SK-N-SH treated with all-trans-retinoic acid at 6 μM for 48 hours (cell line): ENCODE data around the gene PDPR.
"Not testable (repeated sequence)": the region's sequence is repeated elsewhere in the genome, so short reads cannot be mapped to it uniquely, and the experiment has no call there.

Source experiments
- ATAC-seq: fragments of 200-7000 bp; cut with Tn5 transposase; 3 replicates; pipeline ENCODE4 v1.9.1; 2020; ENCODE audit warnings: mild to moderate bottlenecking, moderate library complexity
- BACH2 ChIP-seq: fragments of 250-450 bp; sonication (Bioruptor Pico); IDR thresholded peaks from 2 replicates; pipeline ENCODE4 v1.9.0; 2021; ENCODE audit warnings: mild to moderate bottlenecking, borderline replicate concordance
- ESRRG ChIP-seq: fragments of 250-450 bp; sonication (Bioruptor Pico); IDR thresholded peaks from 2 replicates; pipeline ENCODE4 v1.6.1; 2021; ENCODE audit warnings: mild to moderate bottlenecking
- GLIS3 ChIP-seq: fragments of 250-450 bp; sonication (Bioruptor Pico); IDR thresholded peaks from 2 replicates; pipeline ENCODE4 v1.5.0; 2020; ENCODE audit warnings: mild to moderate bottlenecking, moderate library complexity
- OSR1 ChIP-seq: fragments of 250-450 bp; sonication (Bioruptor Pico); IDR thresholded peaks from 2 replicates; pipeline ENCODE4 v1.8.0; 2022; ENCODE audit warnings: moderate library complexity, mild to moderate bottlenecking, inconsistent platforms
- POU6F1 ChIP-seq: fragments of 250-450 bp; sonication (Bioruptor Pico); IDR thresholded peaks from 2 replicates; pipeline ENCODE4 v1.8.0; 2021; ENCODE audit warnings: low read depth, mild to moderate bottlenecking, moderate library complexity, borderline replicate concordance
- PPARA ChIP-seq: fragments of 250-450 bp; sonication (Bioruptor Pico); IDR thresholded peaks from 2 replicates; pipeline ENCODE4 v1.5.0; 2020; ENCODE audit warnings: mild to moderate bottlenecking, borderline replicate concordance
- SNAI2 ChIP-seq: fragments of 250-450 bp; sonication (Bioruptor Pico); IDR thresholded peaks from 2 replicates; pipeline ENCODE4 v1.5.0; 2020; ENCODE audit warnings: mild to moderate bottlenecking, moderate library complexity
- TCF4 ChIP-seq: fragments of 250-450 bp; sonication (Bioruptor Pico); IDR thresholded peaks from 2 replicates; pipeline ENCODE4 v1.8.0; 2021; ENCODE audit warnings: mild to moderate bottlenecking, moderate library complexity, borderline replicate concordance
- TOX ChIP-seq: fragments of 250-450 bp; sonication (Bioruptor Pico); IDR thresholded peaks from 2 replicates; pipeline ENCODE4 v1.8.0; 2021; ENCODE audit warnings: mild to moderate bottlenecking, moderate library complexity, borderline replicate concordance
- TSHZ2 ChIP-seq: fragments of 250-450 bp; sonication (Bioruptor Pico); IDR thresholded peaks from 2 replicates; pipeline ENCODE4 v1.5.0; 2020; ENCODE audit warnings: mild to moderate bottlenecking, moderate library complexity
- ZFP30 ChIP-seq: fragments of 450-650 bp; formaldehyde crosslinking; IDR thresholded peaks from 2 replicates; pipeline ENCODE4 v1.5.0; 2022; ENCODE audit warnings: mild to moderate bottlenecking, moderate library complexity
- ZNF70 ChIP-seq: fragments of 450-650 bp; formaldehyde crosslinking; IDR thresholded peaks from 2 replicates; pipeline ENCODE4 v1.5.0; 2020; ENCODE audit warnings: mild to moderate bottlenecking, moderate library complexity
- ZNF8 ChIP-seq: fragments of 450-650 bp; formaldehyde crosslinking; IDR thresholded peaks from 2 replicates; pipeline ENCODE4 v1.5.0; 2020; ENCODE audit warnings: mild to moderate bottlenecking, moderate library complexity
- TF ChIP-seq, protein P1 (sequence below): fragments of 250-450 bp; sonication (Bioruptor Pico); IDR thresholded peaks from 2 replicates; pipeline ENCODE4 v1.8.0; 2020; ENCODE audit warnings: mild to moderate bottlenecking, moderate library complexity, borderline replicate concordance
- TF ChIP-seq, protein P2 (sequence below): fragments of 250-450 bp; sonication (Bioruptor Pico); IDR thresholded peaks from 2 replicates; pipeline ENCODE4 v1.5.1; 2021; ENCODE audit warnings: mild to moderate bottlenecking, moderate library complexity

The PDPR gene

GRCh38 chr16:70128844-70129243 lies 14.7 kb downstream of the PDPR start:
- ATAC-seq, result not testable (repeated sequence)

DNA sequence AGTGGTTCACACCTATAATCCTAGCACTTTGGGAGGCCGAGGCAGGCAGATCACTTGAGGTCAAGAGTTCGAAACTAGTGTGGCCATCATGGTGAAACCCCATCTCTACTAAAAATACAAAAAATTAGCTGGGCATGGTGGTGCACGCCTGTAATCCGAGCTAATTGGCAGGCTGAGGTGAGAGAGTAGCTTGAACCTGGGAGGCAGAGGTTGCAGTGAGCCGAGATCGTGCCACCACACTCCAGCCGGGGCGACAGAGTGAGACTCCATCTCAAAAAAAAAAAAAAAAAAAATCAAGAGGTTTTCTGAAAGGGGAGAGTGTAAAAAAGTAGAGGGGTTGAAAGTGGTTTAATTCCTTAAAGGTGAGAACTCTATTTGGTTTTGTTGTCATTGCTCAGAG lies 21.7 kb downstream of the PDPR start:
- not testable (repeated sequence) for ATAC-seq

DNA sequence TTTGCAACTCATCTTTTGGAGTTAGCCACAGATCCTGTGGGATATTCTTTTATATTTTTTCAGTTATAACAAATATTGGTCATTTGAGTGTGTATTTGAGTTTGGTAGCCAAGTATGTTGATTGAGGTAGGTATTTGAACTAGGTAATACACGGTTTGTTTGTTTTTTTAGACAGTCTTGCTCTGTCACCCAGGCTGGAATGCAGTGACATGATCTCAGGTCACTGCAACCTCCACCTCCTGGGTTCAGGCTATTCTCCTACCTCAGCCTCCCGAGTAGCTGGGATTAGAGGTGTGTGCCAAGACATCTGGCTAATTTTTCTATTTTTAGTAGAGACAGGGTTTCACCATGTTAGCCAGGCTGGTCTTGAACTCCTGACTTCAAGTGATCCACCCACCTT lies 22.5 kb downstream of the PDPR start:
- not testable (repeated sequence) for ATAC-seq

DNA sequence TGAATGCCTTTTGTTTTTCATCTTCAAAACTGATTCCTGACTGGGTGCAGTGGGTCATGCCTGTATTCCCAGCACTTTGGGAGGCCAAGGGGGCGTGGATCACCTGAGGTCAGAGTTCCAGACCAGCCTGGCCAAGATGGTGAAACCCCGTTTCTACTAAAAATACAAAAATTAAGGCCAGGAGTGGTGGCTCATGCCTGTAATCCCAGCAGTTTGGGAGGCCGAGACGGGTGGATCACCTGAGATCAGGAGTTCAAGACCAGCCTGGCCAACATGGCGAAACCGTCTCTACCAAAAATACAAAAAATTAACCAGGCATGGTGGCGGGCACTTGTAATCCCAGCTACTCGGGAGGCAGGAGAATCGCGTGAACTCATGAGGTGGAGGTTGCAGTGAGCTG lies 28.6 kb downstream of the PDPR start:
- ATAC-seq, result not testable (repeated sequence)

DNA sequence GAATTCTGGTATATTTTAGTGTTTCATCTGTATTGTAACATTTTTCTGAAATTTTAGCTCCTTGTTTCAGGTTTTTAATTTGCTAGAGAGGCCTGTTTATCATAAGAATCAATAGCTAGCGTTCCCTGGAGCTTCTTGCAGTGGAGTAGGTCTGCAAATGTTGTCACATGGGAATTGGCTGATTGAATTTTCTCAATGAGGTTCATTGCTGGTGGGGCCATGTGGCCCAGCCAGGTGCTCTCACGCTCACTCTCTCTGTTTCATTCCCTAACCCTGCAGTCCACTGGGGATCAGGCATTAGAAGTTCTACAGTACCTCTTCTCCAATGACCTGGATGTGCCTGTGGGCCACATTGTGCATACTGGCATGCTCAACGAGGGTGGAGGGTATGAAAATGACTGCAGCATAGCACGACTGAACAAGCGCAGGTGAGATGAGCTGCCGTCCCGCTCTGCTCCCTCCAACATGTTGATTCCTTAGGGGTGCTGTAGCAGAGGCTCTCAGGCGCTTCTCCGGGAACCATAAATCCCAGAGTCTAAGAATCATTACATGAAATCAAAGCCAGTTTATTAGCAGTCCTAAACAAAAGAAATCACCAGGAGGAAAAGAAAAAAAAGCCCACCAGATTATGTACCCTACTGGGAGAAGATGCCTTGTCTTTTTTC lies 29.2 kb downstream of the PDPR start:
- not testable (repeated sequence) for ATAC-seq

DNA sequence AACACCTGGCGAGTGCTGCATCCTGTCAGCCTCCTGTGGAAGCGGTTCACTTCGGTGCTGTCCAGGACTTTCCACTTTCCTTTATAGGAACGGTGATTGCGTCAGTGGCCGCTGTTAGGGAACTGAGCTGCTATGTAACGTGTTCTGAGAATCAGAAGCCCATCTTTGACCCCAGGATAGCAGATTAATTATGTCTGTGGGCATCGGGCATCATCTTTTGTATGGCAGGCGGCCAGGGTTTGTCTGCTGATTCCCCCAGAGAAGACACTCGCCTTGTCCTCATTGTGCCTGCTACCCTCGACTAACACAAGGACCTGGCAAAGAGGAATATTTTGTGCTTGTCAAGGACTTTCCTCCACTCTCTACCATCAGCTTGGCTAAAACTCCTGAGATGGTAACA lies 33.7 kb downstream of the PDPR start:
- ATAC-seq, result not testable (repeated sequence)

GRCh38 chr16:70148453-70148852 lies 34.3 kb downstream of the PDPR start:
- ATAC-seq, result not testable (repeated sequence)

- ATAC-seq, result not testable (repeated sequence)
Observed at GRCh38 chr16:70149296-70149695, 35.2 kb downstream of the PDPR start.

DNA sequence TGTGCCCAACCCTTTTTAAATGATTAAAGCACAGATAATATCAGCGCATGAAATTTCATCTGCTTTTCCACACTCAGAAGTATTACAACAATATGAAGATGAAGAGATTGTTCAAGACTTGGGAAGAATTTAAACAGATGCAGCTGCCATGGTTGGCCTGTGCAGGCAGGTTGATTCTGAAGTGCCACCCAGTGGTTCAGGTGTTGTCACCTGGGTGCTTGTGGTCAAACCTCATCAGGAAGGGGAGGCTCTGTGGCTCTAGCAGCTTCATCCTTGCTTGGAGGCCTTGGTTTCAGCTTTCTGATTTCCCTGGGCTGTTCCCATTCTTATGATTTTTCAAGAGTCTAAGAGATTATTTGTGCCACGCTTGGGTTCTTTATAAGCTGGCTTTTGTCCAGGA lies 37.3 kb downstream of the PDPR start:
- ATAC-seq, result no peak
- TF ChIP-seq BACH2 (CRISPR knock-in tag) (no peak), SNAI2 (CRISPR knock-in tag) (no peak), ZNF70 (CRISPR knock-in tag) (no peak), ZNF8 (CRISPR knock-in tag) (no peak), TCF4 (CRISPR knock-in tag) (no peak), ESRRG (CRISPR knock-in tag) (no peak), GLIS3 (CRISPR knock-in tag) (no peak), OSR1 (CRISPR knock-in tag) (no peak), TOX (CRISPR knock-in tag) (no peak), PPARA (CRISPR knock-in tag) (no peak)
- TF ChIP-seq, protein P1, sequence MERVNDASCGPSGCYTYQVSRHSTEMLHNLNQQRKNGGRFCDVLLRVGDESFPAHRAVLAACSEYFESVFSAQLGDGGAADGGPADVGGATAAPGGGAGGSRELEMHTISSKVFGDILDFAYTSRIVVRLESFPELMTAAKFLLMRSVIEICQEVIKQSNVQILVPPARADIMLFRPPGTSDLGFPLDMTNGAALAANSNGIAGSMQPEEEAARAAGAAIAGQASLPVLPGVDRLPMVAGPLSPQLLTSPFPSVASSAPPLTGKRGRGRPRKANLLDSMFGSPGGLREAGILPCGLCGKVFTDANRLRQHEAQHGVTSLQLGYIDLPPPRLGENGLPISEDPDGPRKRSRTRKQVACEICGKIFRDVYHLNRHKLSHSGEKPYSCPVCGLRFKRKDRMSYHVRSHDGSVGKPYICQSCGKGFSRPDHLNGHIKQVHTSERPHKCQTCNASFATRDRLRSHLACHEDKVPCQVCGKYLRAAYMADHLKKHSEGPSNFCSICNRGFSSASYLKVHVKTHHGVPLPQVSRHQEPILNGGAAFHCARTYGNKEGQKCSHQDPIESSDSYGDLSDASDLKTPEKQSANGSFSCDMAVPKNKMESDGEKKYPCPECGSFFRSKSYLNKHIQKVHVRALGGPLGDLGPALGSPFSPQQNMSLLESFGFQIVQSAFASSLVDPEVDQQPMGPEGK, result no peak
- TF ChIP-seq, protein P2, sequence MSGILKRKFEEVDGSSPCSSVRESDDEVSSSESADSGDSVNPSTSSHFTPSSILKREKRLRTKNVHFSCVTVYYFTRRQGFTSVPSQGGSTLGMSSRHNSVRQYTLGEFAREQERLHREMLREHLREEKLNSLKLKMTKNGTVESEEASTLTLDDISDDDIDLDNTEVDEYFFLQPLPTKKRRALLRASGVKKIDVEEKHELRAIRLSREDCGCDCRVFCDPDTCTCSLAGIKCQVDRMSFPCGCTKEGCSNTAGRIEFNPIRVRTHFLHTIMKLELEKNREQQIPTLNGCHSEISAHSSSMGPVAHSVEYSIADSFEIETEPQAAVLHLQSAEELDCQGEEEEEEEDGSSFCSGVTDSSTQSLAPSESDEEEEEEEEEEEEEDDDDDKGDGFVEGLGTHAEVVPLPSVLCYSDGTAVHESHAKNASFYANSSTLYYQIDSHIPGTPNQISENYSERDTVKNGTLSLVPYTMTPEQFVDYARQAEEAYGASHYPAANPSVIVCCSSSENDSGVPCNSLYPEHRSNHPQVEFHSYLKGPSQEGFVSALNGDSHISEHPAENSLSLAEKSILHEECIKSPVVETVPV (CRISPR knock-in tag), result no peak

DNA sequence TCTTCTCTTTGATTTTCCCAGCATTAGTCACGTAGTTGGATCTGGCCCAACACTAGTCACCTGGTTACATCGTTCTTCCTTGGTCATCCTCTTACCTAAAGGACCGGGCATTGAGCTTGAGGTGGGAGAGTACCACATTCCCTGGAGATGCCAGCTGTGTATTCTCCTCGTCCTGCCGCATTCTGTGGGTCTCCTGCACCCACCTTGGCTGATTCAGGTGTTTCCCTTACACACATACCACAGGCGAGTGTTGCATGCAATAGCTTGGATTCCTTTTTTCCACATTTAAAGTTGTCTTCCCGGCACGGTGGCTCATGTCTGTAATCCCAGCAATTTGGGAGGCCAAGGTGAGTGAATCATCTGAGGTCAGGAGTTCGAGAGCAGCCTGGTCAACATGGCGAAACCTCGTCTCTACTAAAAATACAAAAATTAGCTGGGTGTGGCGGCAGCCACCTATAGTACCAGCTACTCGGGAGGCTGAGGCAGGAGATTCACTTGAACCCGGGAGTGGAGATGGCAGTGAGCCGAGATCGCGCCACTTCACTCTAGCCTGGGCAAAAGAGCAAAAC lies 37.9 kb downstream of the PDPR start:
- no peak for ATAC-seq
- TF ChIP-seq TSHZ2 (no peak), ESRRG (CRISPR knock-in tag) (no peak), ZNF70 (CRISPR knock-in tag) (no peak), POU6F1 (CRISPR knock-in tag) (no peak), ZFP30 (no peak), TOX (CRISPR knock-in tag) (no peak), GLIS3 (CRISPR knock-in tag) (no peak)
